ENCODE measurements around the gene ELOVL5. TPM values are rescaled to one million over a fixed set of nuclear protein-coding genes. Genes with fewer than 3 reads are reported as not detected.
A peak's percentile ranks its signal among the peaks of the same experiment; 100 is the strongest.

ELOVL5 gene
- total RNA-seq, 1 experiment from 2014 or later = 121 TPM

GRCh38 chr6:53325785-53326184 is 23.0 kb downstream of the ELOVL5 start:
- DNase-seq = no peak
- peak overlapping the region in 1 of 3 experiments; percentile 50; a peak in 2 of 7 replicates for H3K27ac Mint-ChIP-seq
- Histone ChIP-seq H3K14ac (ENCODE audit: insufficient read depth, low read length) (no peak overlapping the region), H4K20me1 (ENCODE audit: control insufficient read depth, insufficient read depth, insufficient read length) (no peaks in the 10 kb centered on the region), H2BK12ac (ENCODE audit: insufficient read length, low read depth, low read length) (no peak overlapping the region), H3K79me2 (ENCODE audit: insufficient read depth, low read length) (peaks cover 43% of the 10 kb centered on the region; the same call in 1 of the 2 replicates), H3K4me1 (ENCODE audit: insufficient read depth, low read length) (peaks cover 5% of the 10 kb centered on the region; the same call in 1 of the 2 replicates), H3K27me3 (ENCODE audit: insufficient read depth, low read length) (no peaks in the 10 kb centered on the region), H4K5ac (ENCODE audit: insufficient read length, low read depth, low read length) (no peak overlapping the region), H2BK120ac (ENCODE audit: low read depth, low read length, poor library complexity, severe bottlenecking) (no peak overlapping the region), H2AK5ac (ENCODE audit: insufficient read length, low read length) (no peak overlapping the region), H3T11ph (ENCODE audit: low read length) (no peak overlapping the region), H3K23me2 (ENCODE audit: insufficient read length, low read depth, low read length, poor library complexity, severe bottlenecking) (no peaks in the 10 kb centered on the region), H3K23ac (ENCODE audit: insufficient read length, low read depth, low read length) (no peak overlapping the region), H3K9me3 (ENCODE audit: control insufficient read depth, low read depth, low read length) (no peaks in the 10 kb centered on the region), H2AFZ (ENCODE audit: low read length) (no peak overlapping the region), H3K79me1 (ENCODE audit: insufficient read depth, low read depth, low read length, poor library complexity, severe bottlenecking) (peaks cover 10% of the 10 kb centered on the region), H3K4me2 (ENCODE audit: insufficient read depth, insufficient read length, low read length) (no peak overlapping the region), H3K9ac (ENCODE audit: extremely low read depth, insufficient read length, low read length) (no peak overlapping the region), H3K56ac (ENCODE audit: insufficient read length, low read depth, low read length) (no peak overlapping the region), H4K91ac (ENCODE audit: insufficient read length, low read depth, low read length) (no peak overlapping the region), H4K8ac (replicated peaks; ENCODE audit: insufficient read length, low read depth, low read length) (no peak overlapping the region), H3K4ac (ENCODE audit: low read depth, low read length) (no peak overlapping the region), H3K18ac (ENCODE audit: insufficient read length, low read depth, low read length) (no peak overlapping the region), H2BK5ac (ENCODE audit: insufficient read length, low read length) (no peak overlapping the region), H3K27ac (ENCODE audit: insufficient read length, low read depth, low read length) (no peak overlapping the region), H2BK15ac (ENCODE audit: low read depth, low read length) (no peak overlapping the region), H2BK20ac (ENCODE audit: low read depth, low read length, poor library complexity, severe bottlenecking) (no peak overlapping the region)
- TF ChIP-seq CTCF (conservative IDR thresholded peaks at IDR 0.05) = no peak
- H3K27me3 Mint-ChIP-seq (ENCODE audit: low read depth) = no peaks in the 10 kb centered on the region
- no CpG with 5 or more reads among the region's 6 CpGs for WGBS (ENCODE audit: extremely low coverage, insufficient read length, low lambda C conversion rate)
- no peaks in the 10 kb centered on the region for H3K9me3 Mint-ChIP-seq
- H3K4me1 Mint-ChIP-seq = peaks cover 30 to 36% of the 10 kb centered on the region in 2 experiments
- H3K4me3 Mint-ChIP-seq = no peak overlapping the region
- peaks cover 0 to 7% (median 0%) of the 10 kb centered on the region in 3 experiments; a peak in 2 of 7 replicates for H3K36me3 Mint-ChIP-seq (ENCODE audit: insufficient read depth in 1 of 3, low read depth in 3 of 3)

Data from H9 (cell line).